SK-N-SH (cell line): ENCODE measurements around the gene DVL2. TPM values are rescaled to one million over a fixed set of nuclear protein-coding genes. Genes with fewer than 3 reads are reported as not detected.

ENCODE experiments used
- CTCF ChIA-PET: fragments of 300-600, 350-600 bp; formaldehyde crosslinking; extraction: SDS; loops from one replicate; lab custom pipeline; 2021; lab: Yijun Ruan, JAX
- POLR2A ChIA-PET: fragments of 350-600 bp; sonication (Branson Sonifier 250); formaldehyde crosslinking; extraction: SDS; loops from one replicate; lab custom pipeline; 2020; ENCODE audit warnings: antibody characterized with exemption, inconsistent platforms; lab: Yijun Ruan, JAX
- DNase-seq: peaks from one replicate; pipeline ENCODE4 v3.0.0; 2012
- H2AFZ ChIP-seq: fragments of 200-600 bp; sonication (generic); 2 replicates; pipeline ENCODE4 v1.8.1; 2016; ENCODE audit warnings: antibody characterized with exemption, mild to moderate bottlenecking, low read depth
- H3F3A ChIP-seq: fragments of 200-600 bp; sonication (generic); replicated peaks from 2 replicates; pipeline ENCODE3; 2016; ENCODE audit warnings: antibody characterized with exemption, mild to moderate bottlenecking; ENCODE audit not compliant: insufficient read depth
- H3K27ac ChIP-seq, 2 experiments: fragments of 200-500 bp in 1 of 2; fragments of 200-600 bp in 1 of 2; sonication (Bioruptor generic) in 1 of 2; sonication (generic), shearing (Covaris generic) in 1 of 2; 2 replicates each; pipeline versions ENCODE4 v1.5.1 to v1.6.1; 2014 to 2016; ENCODE audit warnings: low read depth in 2 of 2, inconsistent platforms in 1 of 2, low read length in 1 of 2, mild to moderate bottlenecking in 1 of 2, mixed read lengths in 1 of 2
- H3K27me3 ChIP-seq: fragments of 200-600 bp; sonication (generic), shearing (Covaris generic); 2 replicates; pipeline ENCODE4 v1.6.1; 2016; ENCODE audit warnings: mixed run types; ENCODE audit not compliant: insufficient read depth
- H3K36me3 ChIP-seq, 2 experiments: fragments of 200-500 bp in 1 of 2; fragments of 200-600 bp in 1 of 2; sonication (Bioruptor generic) in 1 of 2; sonication (generic) in 1 of 2; replicated peaks in 1 of 2; 2 replicates each; pipeline versions ENCODE3 to v1.5.1; 2014 to 2016; ENCODE audit warnings: low read length in 1 of 2, mild to moderate bottlenecking in 1 of 2; ENCODE audit not compliant: insufficient read depth in 2 of 2, control insufficient read depth in 1 of 2
- H3K4me1 ChIP-seq, 2 experiments: fragments of 200-500 bp in 1 of 2; fragments of 200-600 bp in 1 of 2; sonication (Bioruptor generic) in 1 of 2; sonication (generic), shearing (Covaris generic) in 1 of 2; 2 replicates each; pipeline versions ENCODE4 v1.5.1 to v1.6.1; 2014 to 2016; ENCODE audit warnings: low read depth in 1 of 2, low read length in 1 of 2, mixed run types in 1 of 2; ENCODE audit not compliant: insufficient read depth in 2 of 2, control insufficient read depth in 1 of 2
- H3K4me2 ChIP-seq: fragments of 200-600 bp; sonication (generic), shearing (Covaris generic); 2 replicates; pipeline ENCODE4 v1.6.1; 2017; ENCODE audit warnings: mixed run types
- H3K4me3 ChIP-seq, 2 experiments: fragments of 200-500 bp in 1 of 2; fragments of 200-600 bp in 1 of 2; sonication (Bioruptor generic) in 1 of 2; sonication (generic), shearing (Covaris generic) in 1 of 2; 2 replicates each; pipeline versions ENCODE4 v1.5.1 to v1.8.1; 2014 to 2016; ENCODE audit warnings: low read depth in 2 of 2, inconsistent platforms in 1 of 2, low read length in 1 of 2, mild to moderate bottlenecking in 1 of 2, mixed read lengths in 1 of 2, moderate library complexity in 1 of 2
- H3K79me2 ChIP-seq: fragments of 200-600 bp; sonication (generic); 2 replicates; pipeline ENCODE4 v1.8.1; 2017; ENCODE audit warnings: mild to moderate bottlenecking; ENCODE audit not compliant: insufficient read depth
- H3K9ac ChIP-seq: fragments of 200-600 bp; sonication (generic); 2 replicates; pipeline ENCODE4 v1.6.1; 2017; ENCODE audit warnings: mixed run types
- H3K9me2 ChIP-seq: fragments of 200-600 bp; sonication (generic); 2 replicates; pipeline ENCODE4 v1.6.1; 2017; ENCODE audit warnings: mixed run types
- H3K9me3 ChIP-seq: fragments of 200-600 bp; sonication (generic); 2 replicates; pipeline ENCODE4 v1.6.1; 2017; ENCODE audit warnings: mixed run types, mild to moderate bottlenecking, moderate library complexity
- H4K20me1 ChIP-seq: fragments of 200-600 bp; sonication (generic); 2 replicates; pipeline ENCODE4 v1.6.1; 2017; ENCODE audit warnings: mild to moderate bottlenecking, mixed run types; ENCODE audit not compliant: insufficient read depth
- CHD2 ChIP-seq: fragments of 150-350 bp; IDR thresholded peaks from 2 replicates; pipeline ENCODE4 v1.6.1; 2018; ENCODE audit warnings: low read length; ENCODE audit not compliant: partially characterized antibody
- ELF1 ChIP-seq: IDR thresholded peaks from 2 replicates; pipeline ENCODE4 v1.4.0; 2012
- EP300 ChIP-seq, 2 experiments: IDR thresholded peaks; 2 replicates each; pipeline versions ENCODE4 v1.4.0 to v1.6.1; 2012; ENCODE audit warnings: borderline replicate concordance in 1 of 2, low read depth in 1 of 2, low read length in 1 of 2
- FOXM1 ChIP-seq: IDR thresholded peaks from 2 replicates; pipeline ENCODE4 v1.4.0; 2012; ENCODE audit warnings: low read depth, mild to moderate bottlenecking
- GABPA ChIP-seq: IDR thresholded peaks from 2 replicates; pipeline ENCODE4 v1.4.0; 2012; ENCODE audit warnings: low read depth, mild to moderate bottlenecking
- GATA2 ChIP-seq: sonication (generic); formaldehyde crosslinking; IDR thresholded peaks from 2 replicates; pipeline ENCODE4 v1.5.0; 2020; ENCODE audit warnings: mild to moderate bottlenecking, missing genetic modification reagents
- JUND ChIP-seq: IDR thresholded peaks from 2 replicates; pipeline ENCODE4 v1.4.0; 2012
- NRF1 ChIP-seq: IDR thresholded peaks from 2 replicates; pipeline ENCODE4 v1.6.1; 2012; ENCODE audit warnings: low read depth, mild to moderate bottlenecking, low read length
- PBX3 ChIP-seq: IDR thresholded peaks from 2 replicates; pipeline ENCODE4; 2012
- RAD21 ChIP-seq: IDR thresholded peaks from 2 replicates; pipeline ENCODE4 v1.6.1; 2012; ENCODE audit warnings: mild to moderate bottlenecking, low read length
- RCOR1 ChIP-seq: fragments of 150-350 bp; IDR thresholded peaks from 2 replicates; pipeline ENCODE4 v1.6.1; 2017; ENCODE audit warnings: antibody characterized with exemption, low read length
- REST ChIP-seq: IDR thresholded peaks from 2 replicates; pipeline ENCODE4 v1.6.1; 2012; ENCODE audit warnings: mild to moderate bottlenecking, low read depth, low read length, moderate library complexity
- RFX5 ChIP-seq: IDR thresholded peaks from 2 replicates; pipeline ENCODE4 v1.6.1; 2012; ENCODE audit warnings: mild to moderate bottlenecking, improper control_type of control experiment, low read length
- RXRA ChIP-seq: IDR thresholded peaks from 2 replicates; pipeline ENCODE4 v1.4.0; 2012; ENCODE audit warnings: low read depth, mild to moderate bottlenecking, borderline replicate concordance
- SIN3A ChIP-seq: IDR thresholded peaks from 2 replicates; pipeline ENCODE4 v1.6.1; 2012; ENCODE audit warnings: low read depth, mild to moderate bottlenecking, low read length, moderate library complexity, borderline replicate concordance
- SMC3 ChIP-seq: IDR thresholded peaks from 2 replicates; pipeline ENCODE4 v1.6.1; 2012; ENCODE audit warnings: low read depth, low read length, improper control_type of control experiment
- TAF1 ChIP-seq: IDR thresholded peaks from 2 replicates; pipeline ENCODE4 v1.6.1; 2012; ENCODE audit warnings: low read depth, mild to moderate bottlenecking, low read length, moderate library complexity, borderline replicate concordance
- TEAD4 ChIP-seq: IDR thresholded peaks from 2 replicates; pipeline ENCODE4 v1.4.0; 2012; ENCODE audit warnings: mild to moderate bottlenecking, borderline replicate concordance; ENCODE audit not compliant: insufficient read depth
- USF2 ChIP-seq: fragments of 150-350 bp; IDR thresholded peaks from 2 replicates; pipeline ENCODE4 v1.6.1; 2017; ENCODE audit warnings: antibody characterized with exemption, low read length, low read depth, borderline replicate concordance
- YY1 ChIP-seq: IDR thresholded peaks from 2 replicates; pipeline ENCODE4 v1.4.0; 2012; ENCODE audit warnings: low read depth, mild to moderate bottlenecking
- WGBS: methylation state at CpG from one replicate; pipeline ENCODE4 v1.1.6; 2017; ENCODE audit warnings: low lambda C conversion rate; 5-methylcytosine and 5-hydroxymethylcytosine counted together
- polyA plus RNA-seq, 3 experiments: library from polyadenylated mRNA; depleted of rRNA; stranded (reverse); fragments of >200 nt; gene quantifications; 2 replicates each; pipeline ENCODE4 v1.2.3, GENCODE V29; 2012
- TF ChIP-seq, protein P1 (sequence below): fragments of 200-600 bp; sonication (generic); IDR thresholded peaks from 2 replicates; pipeline ENCODE4 v1.6.1; 2017; ENCODE audit warnings: antibody characterized with exemption, mild to moderate bottlenecking, moderate library complexity
- TF ChIP-seq, protein P2 (sequence below): fragments of 150-350 bp; IDR thresholded peaks from 2 replicates; pipeline ENCODE4 v1.6.1; 2016; ENCODE audit warnings: mild to moderate bottlenecking, low read depth, low read length
- TF ChIP-seq, protein P3 (sequence below): IDR thresholded peaks from 2 replicates; pipeline ENCODE4 v1.4.0; 2012; ENCODE audit warnings: low read depth, borderline replicate concordance

Gene DVL2
- polyA plus RNA-seq, 1 of the 3 experiments (the other 2 are of a cell fraction) = 8.3 TPM

- Histone ChIP-seq H3K27me3 (no peaks in the 10 kb centered on the region), H3F3A (peaks cover 43% of the 10 kb centered on the region), H3K4me2 (peak overlapping the region; percentile 79), H4K20me1 (no peaks in the 10 kb centered on the region), H3K9me2 (no peaks in the 10 kb centered on the region), H2AFZ (peak overlapping the region; percentile 54), H3K4me1 (peaks cover 12 to 19% of the 10 kb centered on the region in 2 experiments; a peak in 3 of 4 replicates), H3K36me3 (peaks cover 31 to 44% of the 10 kb centered on the region in 2 experiments), H3K79me2 (peaks cover 57% of the 10 kb centered on the region), H3K27ac (peak overlapping the region; percentile 88 to 99), H3K4me3 (peak overlapping the region; percentile 80 to 98), H3K9me3 (no peaks in the 10 kb centered on the region), H3K9ac (peak overlapping the region; percentile 97)
- 5% methylated on average over 23 of the region's 49 CpGs for WGBS
- CTCF ChIA-PET = interaction anchor here (0.6 to 5.6 kb wide), 9 partner anchors 9 to 318 kb away, joined by 3 to 35 read pairs (median 5); partner anchors contain the start of genes ACADVL, CTDNEP1, DLG4 and ELP5
- POLR2A ChIA-PET = interaction anchor here (0.6 to 1.8 kb wide), 6 partner anchors 8 to 341 kb away, joined by 3 to 7 read pairs (median 6); partner anchors contain the start of genes CTDNEP1, DVL2, ELP5 and MPDU1
- DNase-seq = peak; percentile 94
- TF ChIP-seq NRF1 = no peak
- peak; percentile 52 for TF ChIP-seq JUND
- TF ChIP-seq, protein P1, sequence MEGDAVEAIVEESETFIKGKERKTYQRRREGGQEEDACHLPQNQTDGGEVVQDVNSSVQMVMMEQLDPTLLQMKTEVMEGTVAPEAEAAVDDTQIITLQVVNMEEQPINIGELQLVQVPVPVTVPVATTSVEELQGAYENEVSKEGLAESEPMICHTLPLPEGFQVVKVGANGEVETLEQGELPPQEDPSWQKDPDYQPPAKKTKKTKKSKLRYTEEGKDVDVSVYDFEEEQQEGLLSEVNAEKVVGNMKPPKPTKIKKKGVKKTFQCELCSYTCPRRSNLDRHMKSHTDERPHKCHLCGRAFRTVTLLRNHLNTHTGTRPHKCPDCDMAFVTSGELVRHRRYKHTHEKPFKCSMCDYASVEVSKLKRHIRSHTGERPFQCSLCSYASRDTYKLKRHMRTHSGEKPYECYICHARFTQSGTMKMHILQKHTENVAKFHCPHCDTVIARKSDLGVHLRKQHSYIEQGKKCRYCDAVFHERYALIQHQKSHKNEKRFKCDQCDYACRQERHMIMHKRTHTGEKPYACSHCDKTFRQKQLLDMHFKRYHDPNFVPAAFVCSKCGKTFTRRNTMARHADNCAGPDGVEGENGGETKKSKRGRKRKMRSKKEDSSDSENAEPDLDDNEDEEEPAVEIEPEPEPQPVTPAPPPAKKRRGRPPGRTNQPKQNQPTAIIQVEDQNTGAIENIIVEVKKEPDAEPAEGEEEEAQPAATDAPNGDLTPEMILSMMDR = no peak
- TF ChIP-seq TEAD4 = no peak
- TF ChIP-seq GABPA = peak; percentile 40; the same call in 1 of the 2 replicates
- peak; percentile 62 for TF ChIP-seq TAF1
- peak; percentile 85 for TF ChIP-seq ELF1
- peak; percentile 97 for TF ChIP-seq CHD2
- no peak for TF ChIP-seq RAD21
- TF ChIP-seq USF2 = peak; percentile 93
- peak; percentile 66; the same call in 1 of the 2 replicates for TF ChIP-seq YY1
- peak; percentile 89 for TF ChIP-seq PBX3
- TF ChIP-seq, protein P2, sequence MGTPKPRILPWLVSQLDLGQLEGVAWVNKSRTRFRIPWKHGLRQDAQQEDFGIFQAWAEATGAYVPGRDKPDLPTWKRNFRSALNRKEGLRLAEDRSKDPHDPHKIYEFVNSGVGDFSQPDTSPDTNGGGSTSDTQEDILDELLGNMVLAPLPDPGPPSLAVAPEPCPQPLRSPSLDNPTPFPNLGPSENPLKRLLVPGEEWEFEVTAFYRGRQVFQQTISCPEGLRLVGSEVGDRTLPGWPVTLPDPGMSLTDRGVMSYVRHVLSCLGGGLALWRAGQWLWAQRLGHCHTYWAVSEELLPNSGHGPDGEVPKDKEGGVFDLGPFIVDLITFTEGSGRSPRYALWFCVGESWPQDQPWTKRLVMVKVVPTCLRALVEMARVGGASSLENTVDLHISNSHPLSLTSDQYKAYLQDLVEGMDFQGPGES = no peak
- no peak for TF ChIP-seq RXRA
- TF ChIP-seq, protein P3, sequence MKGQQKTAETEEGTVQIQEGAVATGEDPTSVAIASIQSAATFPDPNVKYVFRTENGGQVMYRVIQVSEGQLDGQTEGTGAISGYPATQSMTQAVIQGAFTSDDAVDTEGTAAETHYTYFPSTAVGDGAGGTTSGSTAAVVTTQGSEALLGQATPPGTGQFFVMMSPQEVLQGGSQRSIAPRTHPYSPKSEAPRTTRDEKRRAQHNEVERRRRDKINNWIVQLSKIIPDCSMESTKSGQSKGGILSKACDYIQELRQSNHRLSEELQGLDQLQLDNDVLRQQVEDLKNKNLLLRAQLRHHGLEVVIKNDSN = peak; percentile 99
- TF ChIP-seq EP300 (IDR thresholded peaks at IDR 0.05; ENCODE audit: borderline replicate concordance in 1 of 2, low read depth in 1 of 2, low read length in 1 of 2) = peak in 1 of 2 experiments; percentile 24; a peak in 1 of 4 replicates
- no peak for TF ChIP-seq RCOR1
- TF ChIP-seq SMC3 = 0 out of 2 replicates have a peak, but pooled peaks have one; percentile 5
- peak; percentile 96 for TF ChIP-seq SIN3A
- TF ChIP-seq RFX5 = no peak
- TF ChIP-seq FOXM1 = no peak
- TF ChIP-seq REST = 0 out of 2 replicates have a peak, but pooled peaks have one; percentile 22
- TF ChIP-seq GATA2 (CRISPR knock-in tag) = no peak
Observed at GRCh38 chr17:7242717-7243452, 8.6 kb upstream of the DVL2 start.
